Body of pancreas (tissue), 4 donors: Measurements from ENCODE around the gene BOC.

Experiments
- POLR2A ChIP-seq, 3 donors: fragments of 450-650 bp; IDR thresholded peaks; one replicate each; pipeline ENCODE4 v1.6.1; 2016; ENCODE audit warnings: antibody characterized with exemption in 3 of 3, mild to moderate bottlenecking in 2 of 3
- TF ChIP-seq, protein P1 (sequence below), 7 experiments: fragments of 450-650 bp in 4 of 7; fragments of 200-600 bp in 3 of 7; sonication (generic) in 3 of 7; IDR thresholded peaks; one replicate each; pipeline ENCODE4 v1.5.1; 2016 to 2019; ENCODE audit warnings: antibody characterized with exemption in 7 of 7

DNA sequence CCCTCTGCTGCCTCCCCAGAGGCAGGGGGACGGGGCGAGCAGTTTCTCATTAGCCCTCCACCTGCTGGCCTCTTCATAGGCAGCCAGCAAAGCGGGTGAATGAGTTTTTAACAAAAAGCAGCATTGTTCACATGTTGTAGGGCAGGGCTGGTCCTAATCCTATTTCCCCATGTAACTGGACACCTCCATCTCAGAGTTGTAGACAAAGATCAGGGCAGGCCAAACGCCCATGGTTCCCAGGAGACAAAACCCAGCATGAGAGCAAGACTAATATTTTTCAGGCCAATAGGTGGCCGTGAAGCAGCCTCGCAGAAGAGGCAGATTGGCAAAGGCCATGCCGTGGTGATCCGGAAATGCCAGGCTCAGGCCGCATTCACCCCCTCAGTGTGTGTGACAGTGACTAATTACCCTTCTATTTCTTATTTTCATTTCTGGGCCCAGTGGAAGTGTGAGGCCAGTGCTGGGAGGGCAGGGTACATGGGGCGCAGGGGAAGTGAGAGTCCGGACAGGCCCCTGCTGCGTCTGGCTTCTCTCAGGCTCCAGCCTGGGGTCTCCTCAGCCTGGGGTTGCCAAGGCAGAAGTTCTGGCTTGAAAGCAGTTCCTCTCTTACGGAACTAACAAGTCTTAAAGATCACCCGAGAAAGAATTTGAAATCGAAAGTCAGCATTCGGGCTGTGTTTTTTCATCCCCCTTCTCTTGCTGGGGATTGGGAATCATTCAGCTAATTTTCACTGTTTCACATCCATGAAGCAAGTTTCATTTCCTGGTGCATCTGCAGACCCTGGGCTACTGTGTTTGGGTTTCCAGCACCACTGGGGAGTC is 64.8 kb downstream of the BOC start:
- TF ChIP-seq, protein P1, sequence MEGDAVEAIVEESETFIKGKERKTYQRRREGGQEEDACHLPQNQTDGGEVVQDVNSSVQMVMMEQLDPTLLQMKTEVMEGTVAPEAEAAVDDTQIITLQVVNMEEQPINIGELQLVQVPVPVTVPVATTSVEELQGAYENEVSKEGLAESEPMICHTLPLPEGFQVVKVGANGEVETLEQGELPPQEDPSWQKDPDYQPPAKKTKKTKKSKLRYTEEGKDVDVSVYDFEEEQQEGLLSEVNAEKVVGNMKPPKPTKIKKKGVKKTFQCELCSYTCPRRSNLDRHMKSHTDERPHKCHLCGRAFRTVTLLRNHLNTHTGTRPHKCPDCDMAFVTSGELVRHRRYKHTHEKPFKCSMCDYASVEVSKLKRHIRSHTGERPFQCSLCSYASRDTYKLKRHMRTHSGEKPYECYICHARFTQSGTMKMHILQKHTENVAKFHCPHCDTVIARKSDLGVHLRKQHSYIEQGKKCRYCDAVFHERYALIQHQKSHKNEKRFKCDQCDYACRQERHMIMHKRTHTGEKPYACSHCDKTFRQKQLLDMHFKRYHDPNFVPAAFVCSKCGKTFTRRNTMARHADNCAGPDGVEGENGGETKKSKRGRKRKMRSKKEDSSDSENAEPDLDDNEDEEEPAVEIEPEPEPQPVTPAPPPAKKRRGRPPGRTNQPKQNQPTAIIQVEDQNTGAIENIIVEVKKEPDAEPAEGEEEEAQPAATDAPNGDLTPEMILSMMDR (IDR thresholded peaks at IDR 0.05), result peak in 3 of 7 experiments; percentile 21 to 24 (median 24)
- TF ChIP-seq POLR2A (IDR thresholded peaks at IDR 0.05), result no peak
